Measurements from ENCODE around the gene ERBB4.
"Not testable (repeated sequence)": the region's sequence is repeated elsewhere in the genome, so short reads cannot be mapped to it uniquely, and the experiment has no call there.

The ERBB4 gene

GRCh38 chr2:212195626-212196025 is 343.0 kb downstream of the ERBB4 start:
- no peak for DNase-seq

- no peak for DNase-seq
These were observed 344.2 kb downstream of the ERBB4 start for GRCh38 chr2:212194396-212194795.

GRCh38 chr2:212193803-212194202 is 344.8 kb downstream of the ERBB4 start:
- no peak for DNase-seq

- no peak for DNase-seq
These were observed 345.5 kb downstream of the ERBB4 start for GRCh38 chr2:212193056-212193455.

- not testable (repeated sequence) for DNase-seq
These were observed 347.2 kb downstream of the ERBB4 start for GRCh38 chr2:212191438-212191837.

- no peak for DNase-seq
These were observed 352.4 kb downstream of the ERBB4 start for GRCh38 chr2:212186166-212186565.

GRCh38 chr2:212181646-212182045 is 357.0 kb downstream of the ERBB4 start:
- no peak for DNase-seq

- DNase-seq: no peak
These were observed 358.1 kb downstream of the ERBB4 start for GRCh38 chr2:212180408-212181083.

GRCh38 chr2:212177724-212178123 is 360.9 kb downstream of the ERBB4 start:
- DNase-seq: no peak

- DNase-seq: no peak
These were observed 362.5 kb downstream of the ERBB4 start for GRCh38 chr2:212176151-212176550.

GRCh38 chr2:212173756-212174510 is 364.7 kb downstream of the ERBB4 start:
- DNase-seq: no peak

- DNase-seq: no peak
These were observed 365.3 kb downstream of the ERBB4 start for GRCh38 chr2:212173331-212173730.

GRCh38 chr2:212170382-212170781 is 368.2 kb downstream of the ERBB4 start:
- no peak for DNase-seq

GRCh38 chr2:212158081-212158480 is 380.5 kb downstream of the ERBB4 start:
- no peak for DNase-seq

GRCh38 chr2:212157012-212157411 is 381.6 kb downstream of the ERBB4 start:
- peak; percentile 40 for DNase-seq

- DNase-seq: no peak
These were observed 382.5 kb downstream of the ERBB4 start for GRCh38 chr2:212156088-212156487.

- no peak for DNase-seq
These were observed 384.1 kb downstream of the ERBB4 start for GRCh38 chr2:212154477-212154878.

- no peak for DNase-seq
These were observed 384.7 kb downstream of the ERBB4 start for GRCh38 chr2:212153923-212154322.

- peak; percentile 13 for DNase-seq
These were observed 390.6 kb downstream of the ERBB4 start for GRCh38 chr2:212147921-212148513.

GRCh38 chr2:212146416-212146815 is 392.2 kb downstream of the ERBB4 start:
- no peak for DNase-seq

GRCh38 chr2:212145121-212145520 is 393.5 kb downstream of the ERBB4 start:
- DNase-seq: peak; percentile 22

GRCh38 chr2:212142631-212143030 is 396.0 kb downstream of the ERBB4 start:
- DNase-seq: no peak

GRCh38 chr2:212141499-212141898 is 397.1 kb downstream of the ERBB4 start:
- DNase-seq: no peak
